T-helper 9 cell (primary cell): ENCODE measurements around the gene KMT2C.

Experiments
- DNase-seq: peaks from one replicate; pipeline ENCODE4 v3.0.0-alpha.2; 2020

Gene KMT2C

GRCh38 chr7:152180587-152180986, 255.2 kb downstream of the KMT2C start:
- no peak for DNase-seq

DNA sequence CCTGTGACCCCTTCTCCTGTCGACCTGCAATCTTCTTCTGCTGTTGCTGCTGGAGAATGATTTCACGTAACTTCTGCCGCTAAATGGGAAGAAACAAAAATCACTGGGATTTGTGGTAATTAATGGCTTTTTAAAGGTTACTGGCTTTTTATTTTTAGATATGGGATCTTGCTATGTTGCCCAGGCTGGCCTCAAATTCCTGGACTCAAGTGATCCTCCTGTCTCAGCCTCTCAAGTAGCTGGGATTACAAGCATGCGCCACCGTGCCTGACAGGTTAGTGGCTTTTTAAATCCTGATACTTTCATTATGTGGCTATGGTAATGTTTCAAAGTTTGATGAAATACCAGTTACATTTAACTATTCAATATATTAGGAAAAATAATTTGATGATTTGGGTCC, 255.8 kb downstream of the KMT2C start:
- DNase-seq = no peak

GRCh38 chr7:152178405-152179058, 257.3 kb downstream of the KMT2C start:
- DNase-seq = no peak

DNA sequence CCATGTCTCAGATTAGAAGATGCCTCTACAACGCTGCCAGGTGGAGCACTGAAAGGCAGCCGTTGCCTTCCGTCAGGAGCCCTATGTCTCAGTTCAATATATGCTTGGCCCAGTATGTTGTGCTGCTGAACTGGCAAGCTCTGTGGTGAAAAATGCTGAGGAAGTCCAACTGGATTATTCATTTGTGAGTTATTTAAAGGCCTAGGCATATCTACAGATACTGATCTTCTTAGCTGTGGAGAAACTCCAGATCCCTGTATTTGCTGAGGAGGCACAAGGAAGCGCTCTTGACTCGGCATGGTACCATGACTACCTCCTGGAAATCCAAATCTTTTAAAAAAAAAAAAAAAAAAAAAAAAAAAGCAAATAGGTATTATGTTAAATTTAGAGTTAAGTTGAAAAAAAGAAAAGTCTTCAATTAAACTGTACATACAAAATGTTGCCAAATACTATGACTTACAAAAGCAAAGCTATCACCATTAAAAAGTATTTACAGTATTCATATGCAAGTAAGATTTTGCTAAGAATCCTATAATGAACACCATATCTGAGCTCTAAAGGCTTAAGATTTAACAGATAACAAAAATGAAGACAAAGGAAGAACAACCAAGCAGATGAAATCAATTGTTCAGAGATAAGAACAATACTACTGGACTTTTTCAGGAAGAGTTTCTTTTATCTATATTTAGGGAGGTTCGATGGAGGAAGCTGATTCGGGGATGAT, 258.0 kb downstream of the KMT2C start:
- DNase-seq = no peak

DNA sequence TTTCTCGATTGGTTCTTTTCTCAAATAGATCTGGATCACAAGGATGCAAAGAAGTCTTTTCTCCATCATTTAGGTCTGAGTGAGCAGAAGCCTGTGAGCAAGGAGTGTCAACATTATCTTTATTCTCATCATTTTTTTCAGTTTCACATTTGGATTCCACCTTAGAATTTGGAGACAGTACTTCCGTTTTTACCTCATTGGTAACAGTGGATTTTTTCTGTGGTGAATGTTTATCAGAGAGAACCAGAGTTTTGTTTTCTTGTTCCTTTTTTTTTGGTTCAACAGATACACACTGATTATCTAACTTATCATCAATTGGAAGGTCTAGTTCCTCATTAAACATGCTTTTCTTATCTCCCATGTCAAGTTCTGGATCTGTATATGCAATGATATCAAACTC, 259.0 kb downstream of the KMT2C start:
- DNase-seq = no peak

- no peak for DNase-seq
Observed at GRCh38 chr7:152173372-152174070, 262.3 kb downstream of the KMT2C start.

DNA sequence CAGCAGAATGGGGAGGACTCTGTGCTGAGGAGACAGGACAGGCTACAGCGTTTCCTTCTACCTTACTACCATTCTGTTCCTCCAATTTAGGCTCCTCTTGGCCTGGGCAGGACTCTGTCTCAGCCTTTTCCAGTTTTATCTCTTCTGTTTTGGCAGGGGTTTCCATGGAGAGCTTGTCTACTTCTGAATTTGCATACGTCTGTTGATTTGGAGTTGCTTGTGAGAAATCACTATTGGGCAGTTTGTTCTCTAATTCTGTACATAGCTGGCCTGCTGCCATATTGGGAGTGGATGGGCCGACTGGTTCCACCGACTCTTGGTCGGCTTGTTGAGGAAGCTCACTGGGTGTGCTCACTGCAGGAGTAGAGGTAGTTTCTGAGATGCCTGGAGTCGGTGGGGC, 273.5 kb downstream of the KMT2C start:
- no peak for DNase-seq

DNA sequence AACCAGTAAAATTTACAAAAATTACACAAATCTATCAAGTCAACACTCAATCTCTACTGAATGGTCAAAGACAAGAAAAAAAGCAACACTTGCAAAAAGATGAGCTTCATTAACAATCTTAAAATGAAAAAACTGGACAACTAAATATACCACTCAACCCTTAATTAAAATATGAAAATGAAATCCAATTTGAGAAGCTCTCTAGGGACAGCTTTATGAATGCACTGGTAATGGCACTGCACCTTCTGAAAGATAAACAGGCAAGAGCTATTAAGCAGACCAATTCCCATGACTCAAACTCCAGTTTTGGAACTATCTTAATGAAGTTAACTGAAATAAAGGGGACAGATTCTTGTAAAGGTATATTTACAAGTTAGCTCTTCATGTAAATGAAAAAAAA, 274.6 kb downstream of the KMT2C start:
- no peak for DNase-seq

GRCh38 chr7:152158801-152159587, 276.8 kb downstream of the KMT2C start:
- no peak for DNase-seq

DNA sequence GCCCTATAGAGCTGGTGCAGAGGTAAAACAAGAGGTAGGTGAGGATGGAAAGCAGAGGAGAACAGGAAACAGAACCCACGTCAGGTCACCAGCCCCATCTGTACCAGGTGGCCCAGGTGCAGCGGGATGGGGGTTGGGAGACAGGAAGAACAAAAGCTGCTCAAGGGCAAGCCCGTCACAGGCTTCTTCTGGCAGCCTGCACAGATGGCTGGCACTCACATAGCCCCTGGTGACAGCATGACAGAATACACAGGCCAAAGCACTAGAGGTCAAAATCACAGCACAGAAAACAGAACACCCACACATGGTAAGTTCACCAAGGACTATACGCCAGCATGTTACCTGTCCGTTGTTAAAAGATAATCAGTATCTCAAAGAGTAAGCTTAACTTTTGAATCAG, 283.5 kb downstream of the KMT2C start:
- no peak for DNase-seq

DNA sequence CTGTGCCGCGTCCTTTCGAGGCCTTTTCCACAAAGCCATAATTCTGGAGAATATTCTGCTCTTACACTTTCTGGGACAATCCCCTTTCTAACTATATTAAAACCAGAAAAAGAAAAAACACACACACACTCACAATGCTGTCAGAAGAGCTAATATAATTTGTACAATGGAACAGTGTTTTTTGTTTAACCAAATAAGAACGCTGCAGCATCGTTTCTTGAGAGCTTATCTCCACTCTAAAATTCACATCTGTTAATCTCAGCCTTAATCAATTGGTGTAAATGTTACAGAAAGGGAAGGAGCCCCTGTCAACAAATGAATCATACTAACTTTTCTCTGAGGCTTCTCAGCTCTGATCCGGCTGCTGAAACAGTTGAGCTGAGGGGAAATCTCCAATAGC, 286.4 kb downstream of the KMT2C start:
- DNase-seq = no peak

GRCh38 chr7:152148706-152149105, 287.1 kb downstream of the KMT2C start:
- DNase-seq = no peak

DNA sequence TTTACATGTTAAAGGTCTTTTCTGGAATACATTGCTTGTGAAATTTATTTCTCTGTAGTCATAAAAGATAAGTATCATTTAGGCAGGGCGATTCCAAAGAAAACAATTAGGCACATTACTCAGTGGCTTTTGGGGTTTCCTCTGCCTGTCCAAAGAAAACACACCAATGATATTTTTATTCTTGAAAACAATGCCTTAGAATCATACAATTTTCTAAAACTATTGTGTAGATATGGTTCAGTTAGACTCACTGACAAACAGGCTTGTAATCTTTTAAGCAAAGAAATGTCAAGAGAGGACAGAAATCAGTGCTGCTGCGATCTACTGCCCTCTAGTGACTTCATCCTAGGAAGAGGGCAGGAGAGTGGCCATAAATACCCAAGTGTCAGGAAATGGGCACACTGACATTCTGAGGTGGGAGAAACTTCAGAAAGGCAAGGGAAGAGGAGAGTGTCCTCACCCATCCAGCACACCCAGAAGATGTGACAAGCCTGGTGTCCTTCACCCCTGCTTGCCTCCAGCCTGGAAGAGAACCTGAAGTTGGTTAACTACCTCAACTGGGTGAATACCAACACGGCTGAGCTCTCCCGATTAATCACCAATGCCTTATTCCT, 289.8 kb downstream of the KMT2C start:
- no peak for DNase-seq

DNA sequence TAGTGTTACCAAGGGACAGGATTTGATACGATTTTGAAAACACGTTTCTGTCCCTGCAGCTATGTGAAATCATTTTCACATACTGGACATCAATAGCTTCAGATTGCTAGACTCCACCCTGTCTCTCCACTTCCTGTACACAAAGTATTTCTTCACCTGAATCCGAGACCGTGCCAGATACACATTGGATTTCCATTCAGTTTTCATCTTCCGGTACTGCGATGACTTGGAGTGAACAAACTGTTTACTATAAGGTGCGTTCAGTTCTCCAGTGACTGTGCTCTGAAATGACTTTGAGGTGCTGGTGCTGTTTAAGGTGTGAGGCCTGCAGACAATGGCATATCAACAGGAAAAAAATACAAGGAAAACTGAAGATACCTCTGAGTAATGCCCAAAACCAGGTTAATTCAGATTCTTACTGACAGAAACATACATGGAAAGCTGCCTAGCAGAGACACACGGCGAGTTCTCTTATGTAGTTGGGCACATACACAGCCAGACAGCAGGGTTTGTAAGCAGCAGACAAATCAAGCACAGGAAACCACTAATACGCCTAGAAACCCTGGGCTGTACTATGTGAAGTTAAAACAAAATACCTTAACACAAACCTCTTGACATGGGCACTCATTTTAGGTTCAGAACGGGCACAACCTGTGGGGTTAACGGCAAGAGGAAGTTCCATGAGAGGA, 291.1 kb downstream of the KMT2C start:
- DNase-seq = no peak

GRCh38 chr7:152142976-152143595, 292.7 kb downstream of the KMT2C start:
- DNase-seq = no peak

GRCh38 chr7:152140560-152140959, 295.2 kb downstream of the KMT2C start:
- DNase-seq = no peak

GRCh38 chr7:152140067-152140466, 295.7 kb downstream of the KMT2C start:
- no peak for DNase-seq

DNA sequence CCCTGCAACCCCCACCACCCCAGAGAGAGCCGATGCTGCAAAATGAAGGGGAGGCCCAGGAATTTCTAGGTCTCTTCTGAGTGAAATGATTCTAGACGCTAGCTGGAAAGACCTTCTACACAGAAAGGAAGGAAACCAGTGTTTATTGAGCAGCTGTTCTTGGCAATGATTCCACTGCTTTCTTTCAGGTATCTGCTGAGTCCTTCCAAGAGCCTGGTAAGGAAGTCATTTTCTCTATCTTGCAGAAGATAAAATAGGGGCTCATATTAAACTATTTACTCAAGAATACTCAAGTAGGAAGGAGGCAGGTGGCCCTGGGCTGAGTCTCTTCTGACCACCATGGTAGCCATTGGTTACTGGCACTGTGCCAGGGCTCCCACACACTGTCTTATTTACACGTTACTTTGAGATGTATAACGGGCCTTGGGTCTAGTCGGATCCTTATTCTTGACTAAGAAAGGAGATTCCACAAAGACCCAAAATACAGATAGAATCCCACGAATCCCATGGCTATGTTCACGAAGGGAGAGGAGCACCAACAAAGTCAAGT, 298.3 kb downstream of the KMT2C start:
- no peak for DNase-seq

GRCh38 chr7:152136686-152137085, 299.1 kb downstream of the KMT2C start:
- DNase-seq = no peak

GRCh38 chr7:152133804-152134203, 302.0 kb downstream of the KMT2C start:
- no peak for DNase-seq

DNA sequence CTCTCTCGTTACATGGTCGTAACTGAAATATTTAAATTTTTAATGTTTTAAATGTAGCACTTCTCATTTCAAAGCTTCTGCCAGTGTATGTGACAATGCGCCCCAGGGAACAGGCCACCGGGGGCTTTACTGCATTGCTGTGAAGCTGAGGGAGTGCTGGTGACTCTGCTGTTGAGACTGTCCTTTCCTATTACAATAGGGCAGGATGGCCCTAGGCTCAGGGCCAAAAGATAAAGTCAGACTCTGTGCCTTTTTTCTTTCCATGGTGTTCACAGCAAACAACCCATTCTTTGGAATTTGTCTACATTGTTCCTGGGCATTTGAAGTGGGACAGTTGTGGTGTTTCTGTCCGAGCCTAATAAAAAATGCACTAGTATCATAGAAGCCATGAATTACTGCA, 303.0 kb downstream of the KMT2C start:
- DNase-seq = no peak
